Right cardiac atrium (tissue), 5 donors: ENCODE results near the gene ATXN10. TPM values are rescaled to one million over a fixed set of nuclear protein-coding genes. Genes with fewer than 3 reads are reported as not detected.
A peak's percentile ranks its signal among the peaks of the same experiment; 100 is the strongest.

Experiments used
- ATAC-seq, 2 donors: fragments of 200-7000 bp; cut with Tn5 transposase; one replicate each; pipeline versions ENCODE4 v1.8.0 to v1.9.1; 2020; ENCODE audit warnings: moderate library complexity in 2 of 2, mild to moderate bottlenecking in 1 of 2
- DNase-seq, 3 donors: peaks; one replicate each; pipeline ENCODE4 v3.0.0-alpha.2; 2020
- H3K27ac ChIP-seq: one replicate; pipeline ENCODE4 v1.5.1; 2013; ENCODE audit warnings: mild to moderate bottlenecking, low read length, control low read depth, moderate library complexity
- H3K27me3 ChIP-seq: one replicate; pipeline ENCODE4 v1.6.1; 2013; ENCODE audit not compliant: control insufficient read depth, insufficient read depth
- H3K4me1 ChIP-seq: one replicate; pipeline ENCODE4 v1.6.1; 2013; ENCODE audit warnings: low read length; ENCODE audit not compliant: control insufficient read depth, insufficient read depth
- H3K4me3 ChIP-seq: one replicate; pipeline ENCODE4 v1.5.1; 2013; ENCODE audit warnings: low read length, control low read depth
- H3K9me3 ChIP-seq: one replicate; pipeline ENCODE4 v1.6.1; 2013; ENCODE audit warnings: low read length; ENCODE audit not compliant: control insufficient read depth
- WGBS: extraction: QIAGEN DNeasy Blood & Tissue Kit; methylation state at CpG from one replicate; pipeline ENCODE4 v1.1.7; 2013; 5-methylcytosine and 5-hydroxymethylcytosine counted together
- intact Hi-C, 4 donors: fragments of 100-400 bp; cut with DNase I; formaldehyde crosslinking; loops; one replicate each; pipeline versions ENCODE4 v1.11.0 to v1.14.0; 2022 to 2023
- polyA plus RNA-seq: library from polyadenylated mRNA; stranded (reverse); fragments of 200-250 nt; gene quantifications from one replicate; pipeline ENCODE4 v1.2.3, GENCODE V29; 2013
- total RNA-seq, 4 donors: library from RNA; stranded (reverse); fragmentation: NEBNext Ultra II Directional; extraction: Animal tissue kit (Norgen Biotek cat#: 25700); gene quantifications; one replicate each; pipeline ENCODE4 v1.2.1, GENCODE V29; 2021
- donor health status: healthy with polysubstance abuse.
- donor health status: DM: no; HTN: yes; CAD: no.
- donor health status: DM: no; HTN: no; CAD: no.
- donor health status: DM: no; HTN: yes; CAD: no; lungs with severe emphysema.
- donor health status: DM: yes; HTN: yes; CAD: no.

Gene ATXN10
- total and polyA plus RNA-seq, 5 donors = 96.6 to 176 (median 147) TPM

- DNase-seq (no peak), ATAC-seq (no peak)
- H3K9me3 ChIP-seq = no peaks in the 10 kb centered on the region
- no peak overlapping the region for H3K4me3 ChIP-seq
- H3K4me1 ChIP-seq = no peaks in the 10 kb centered on the region
- no peaks in the 10 kb centered on the region for H3K27me3 ChIP-seq
- intact Hi-C loops = loop anchor here in 1 of 4 donors (10.0 kb wide), 1 partner anchor 83 kb away; no protein-coding TSS in a partner anchor
- no peak overlapping the region for H3K27ac ChIP-seq
- WGBS = 97% methylated on average over 6 of the region's 6 CpGs
These were observed 200.1 kb downstream of the ATXN10 start for GRCh38 chr22:45871721-45872120.

GRCh38 chr22:45872659-45873263, 201.1 kb downstream of the ATXN10 start:
- intact Hi-C loops = loop anchor here in 1 of 4 donors (10.0 kb wide), 1 partner anchor 82 kb away; no protein-coding TSS in a partner anchor
- Histone ChIP-seq H3K4me3 (no peak overlapping the region), H3K27ac (no peak overlapping the region), H3K9me3 (no peaks in the 10 kb centered on the region), H3K27me3 (no peaks in the 10 kb centered on the region), H3K4me1 (no peaks in the 10 kb centered on the region)
- no peak for DNase-seq
- ATAC-seq = no peak
- 93% methylated on average over 3 of the region's 3 CpGs for WGBS

GRCh38 chr22:45876136-45877035, 204.8 kb downstream of the ATXN10 start:
- Histone ChIP-seq H3K9me3 (no peaks in the 10 kb centered on the region), H3K4me1 (no peaks in the 10 kb centered on the region), H3K4me3 (no peak overlapping the region), H3K27ac (no peak overlapping the region), H3K27me3 (no peaks in the 10 kb centered on the region)
- peak in 2 of 3 donors; percentile 46 to 48 for DNase-seq
- ATAC-seq = no peak
- 89% methylated on average over 26 of the region's 26 CpGs for WGBS
- intact Hi-C loops = loop anchor here in 1 of 4 donors (10.0 kb wide), 1 partner anchor 78 kb away; no protein-coding TSS in a partner anchor

- no peaks in the 10 kb centered on the region for H3K4me1 ChIP-seq
- H3K4me3 ChIP-seq = no peak overlapping the region
- ATAC-seq (no peak), DNase-seq (no peak)
- no peaks in the 10 kb centered on the region for H3K27me3 ChIP-seq
- H3K9me3 ChIP-seq = no peaks in the 10 kb centered on the region
- 87% methylated on average over 3 of the region's 3 CpGs for WGBS
- intact Hi-C loops = loop anchor here in 1 of 4 donors (10.0 kb wide), 1 partner anchor 78 kb away; no protein-coding TSS in a partner anchor
- H3K27ac ChIP-seq = no peak overlapping the region
These were observed 205.4 kb downstream of the ATXN10 start for GRCh38 chr22:45877036-45877380.

GRCh38 chr22:45877651-45878050, 206.0 kb downstream of the ATXN10 start:
- no peaks in the 10 kb centered on the region for H3K4me1 ChIP-seq
- no peak for ATAC-seq
- no peak overlapping the region for H3K27ac ChIP-seq
- H3K27me3 ChIP-seq = no peaks in the 10 kb centered on the region
- no peak overlapping the region for H3K4me3 ChIP-seq
- intact Hi-C loops = loop anchor here in 1 of 4 donors (10.0 kb wide), 1 partner anchor 77 kb away; no protein-coding TSS in a partner anchor
- DNase-seq = peak in 2 of 3 donors; percentile 25 to 38
- H3K9me3 ChIP-seq = no peaks in the 10 kb centered on the region
- 52% methylated on average over 18 of the region's 18 CpGs for WGBS

GRCh38 chr22:45878051-45878781, 206.6 kb downstream of the ATXN10 start:
- Histone ChIP-seq H3K9me3 (no peaks in the 10 kb centered on the region), H3K27ac (no peak overlapping the region), H3K4me3 (no peak overlapping the region), H3K27me3 (no peaks in the 10 kb centered on the region), H3K4me1 (no peaks in the 10 kb centered on the region)
- DNase-seq (peak; percentile 23 to 70 (median 63)), ATAC-seq (peak; percentile 11 to 15)
- WGBS = 21% methylated on average over 25 of the region's 25 CpGs
- intact Hi-C loops = loop anchor here in 1 of 4 donors (10.0 kb wide), 1 partner anchor 77 kb away; no protein-coding TSS in a partner anchor

- DNase-seq (peak in 2 of 3 donors; percentile 28 to 49), ATAC-seq (no peak)
- intact Hi-C loops = loop anchor here in 1 of 4 donors (10.0 kb wide), 1 partner anchor 76 kb away; no protein-coding TSS in a partner anchor
- Histone ChIP-seq H3K9me3 (no peaks in the 10 kb centered on the region), H3K27me3 (no peaks in the 10 kb centered on the region), H3K27ac (no peak overlapping the region), H3K4me1 (no peaks in the 10 kb centered on the region), H3K4me3 (no peak overlapping the region)
- 35% methylated on average over 16 of the region's 16 CpGs for WGBS
These were observed 207.4 kb downstream of the ATXN10 start for GRCh38 chr22:45878901-45879551.

- Histone ChIP-seq H3K4me1 (no peaks in the 10 kb centered on the region), H3K4me3 (no peak overlapping the region), H3K27me3 (no peaks in the 10 kb centered on the region), H3K9me3 (no peaks in the 10 kb centered on the region), H3K27ac (no peak overlapping the region)
- 40% methylated on average over 6 of the region's 6 CpGs for WGBS
- no peak for ATAC-seq
- DNase-seq = peak in 2 of 3 donors; percentile 68 to 72
- intact Hi-C loops = loop anchor here in 1 of 4 donors (10.0 kb wide), 1 partner anchor 75 kb away; no protein-coding TSS in a partner anchor
These were observed 207.9 kb downstream of the ATXN10 start for GRCh38 chr22:45879552-45879949.

- ATAC-seq (no peak), DNase-seq (peak in 1 of 3 donors; percentile 51)
- Histone ChIP-seq H3K4me1 (no peaks in the 10 kb centered on the region), H3K27ac (no peak overlapping the region), H3K27me3 (no peaks in the 10 kb centered on the region), H3K4me3 (no peak overlapping the region), H3K9me3 (no peaks in the 10 kb centered on the region)
- WGBS = 31% methylated on average over 22 of the region's 22 CpGs
- intact Hi-C loops = no loop called here
These were observed 208.6 kb downstream of the ATXN10 start for GRCh38 chr22:45880091-45880715.
